Inflammatory macrophage treated with lipopolysaccharide for 1 hour (primary cell): ENCODE measurements around the gene TLCD4.
"Not testable (repeated sequence)": the region's sequence is repeated elsewhere in the genome, so short reads cannot be mapped to it uniquely, and the experiment has no call there.

Experiments
- DNase-seq, 2 donors: peaks; one replicate each; pipeline ENCODE4 v3.0.0-alpha.2; 2020 to 2022

Gene TLCD4, protein sequence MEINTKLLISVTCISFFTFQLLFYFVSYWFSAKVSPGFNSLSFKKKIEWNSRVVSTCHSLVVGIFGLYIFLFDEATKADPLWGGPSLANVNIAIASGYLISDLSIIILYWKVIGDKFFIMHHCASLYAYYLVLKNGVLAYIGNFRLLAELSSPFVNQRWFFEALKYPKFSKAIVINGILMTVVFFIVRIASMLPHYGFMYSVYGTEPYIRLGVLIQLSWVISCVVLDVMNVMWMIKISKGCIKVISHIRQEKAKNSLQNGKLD

DNA sequence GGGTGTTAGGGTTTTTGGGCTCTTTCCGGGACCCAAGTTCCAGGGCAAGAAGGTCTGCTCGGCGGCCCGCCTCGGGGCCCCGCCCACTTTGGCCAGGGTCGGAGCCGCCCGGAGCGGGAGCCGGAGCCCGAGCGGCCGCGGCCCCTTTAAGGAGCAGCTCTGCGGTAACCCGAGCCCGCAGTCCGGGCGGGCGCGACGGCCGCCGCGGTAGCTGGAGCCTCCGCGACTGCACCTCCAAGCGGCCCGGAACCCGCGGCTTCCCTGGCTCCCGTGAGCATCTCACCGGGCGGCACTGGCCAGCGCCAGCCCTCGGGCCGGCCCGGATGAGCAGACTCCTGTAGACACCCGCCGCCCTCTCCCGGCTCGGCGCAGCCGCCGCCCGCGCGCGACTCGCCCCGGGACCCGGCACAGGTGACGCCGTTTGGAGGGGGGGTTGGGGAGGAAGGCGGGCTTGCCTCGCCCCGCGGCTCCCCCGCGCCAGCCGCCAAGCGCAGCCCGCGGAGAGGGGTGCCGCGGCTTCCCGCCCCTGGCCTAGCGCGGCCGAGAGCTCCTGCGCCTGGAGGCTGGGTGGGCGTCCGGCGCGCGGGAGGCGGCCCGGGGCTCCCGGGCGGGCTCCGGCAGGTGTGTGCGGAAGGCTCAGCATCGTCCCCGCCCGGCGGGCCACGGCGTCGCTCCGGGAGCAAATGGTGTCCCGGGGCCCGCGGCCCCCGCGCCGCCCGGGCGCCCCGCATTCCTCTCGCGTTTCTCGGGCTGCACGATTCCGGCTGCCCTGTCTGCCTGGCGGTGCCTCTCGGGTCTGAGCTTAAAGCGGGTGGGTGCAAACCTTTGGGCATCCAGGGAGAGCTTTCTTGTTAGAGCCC, at the start of gene TLCD4:
TSS of gene TLCD4 (plus strand) at position 149 of the 860 bp plus-strand sequence. CDS start 26,547 bp downstream, outside the sequence.
- DNase-seq: no peak

DNA sequence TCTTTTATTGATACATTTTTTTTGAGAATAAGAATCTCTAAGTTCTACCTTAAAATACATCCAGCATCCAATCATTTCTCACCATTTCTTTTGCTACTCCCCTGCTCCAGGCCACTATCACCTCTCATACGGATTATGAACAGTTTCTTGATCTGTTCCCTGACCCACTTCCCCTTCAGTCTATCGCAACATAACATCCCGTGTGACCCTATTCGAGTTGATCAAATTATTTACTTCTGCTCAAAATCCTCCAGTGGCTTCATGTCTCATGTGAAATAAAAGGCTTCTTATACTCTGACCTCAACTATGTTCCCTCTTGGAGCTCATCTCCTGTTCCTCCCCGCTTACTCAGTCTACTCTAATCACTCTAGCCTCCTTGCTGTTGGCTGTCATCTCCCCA, 49.6 kb upstream of the TLCD4 start:
- DNase-seq: peak in 1 of 2 donors; percentile 39

DNA sequence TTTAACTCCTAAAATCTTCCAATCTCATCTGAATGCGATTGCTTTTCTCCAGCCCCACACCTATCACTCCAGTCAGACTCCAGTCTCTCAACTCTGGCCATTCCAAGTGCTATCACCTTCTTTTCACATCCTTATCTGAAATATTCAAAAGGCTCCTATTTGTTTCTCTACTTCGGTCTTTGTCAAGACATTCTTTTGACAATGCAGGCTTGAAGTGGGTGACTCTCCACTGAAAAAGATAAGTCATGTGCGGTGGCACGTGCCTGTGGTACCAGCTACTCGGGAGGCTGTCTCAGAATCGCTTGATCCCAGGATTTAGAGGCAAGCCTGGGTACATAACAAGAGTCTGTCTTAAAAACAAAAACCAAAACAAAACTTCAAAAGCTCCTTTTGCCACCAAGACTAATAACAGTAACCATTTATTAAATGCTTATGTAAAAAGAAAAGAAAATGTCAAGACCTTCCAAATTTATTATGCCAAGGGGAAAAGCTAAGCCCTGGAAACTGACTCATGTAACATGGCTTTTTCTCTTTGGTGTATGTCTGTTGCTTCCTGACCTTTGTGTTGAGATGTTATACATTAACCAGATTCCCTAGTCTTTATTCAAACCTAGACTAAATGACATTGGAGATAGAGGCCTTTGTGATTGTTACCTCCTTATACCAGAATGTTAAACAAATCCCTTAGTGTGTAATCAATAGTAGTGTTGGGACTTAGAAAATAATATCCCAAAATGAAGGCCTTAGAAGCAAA, 48.0 kb upstream of the TLCD4 start:
- DNase-seq: no peak

DNA sequence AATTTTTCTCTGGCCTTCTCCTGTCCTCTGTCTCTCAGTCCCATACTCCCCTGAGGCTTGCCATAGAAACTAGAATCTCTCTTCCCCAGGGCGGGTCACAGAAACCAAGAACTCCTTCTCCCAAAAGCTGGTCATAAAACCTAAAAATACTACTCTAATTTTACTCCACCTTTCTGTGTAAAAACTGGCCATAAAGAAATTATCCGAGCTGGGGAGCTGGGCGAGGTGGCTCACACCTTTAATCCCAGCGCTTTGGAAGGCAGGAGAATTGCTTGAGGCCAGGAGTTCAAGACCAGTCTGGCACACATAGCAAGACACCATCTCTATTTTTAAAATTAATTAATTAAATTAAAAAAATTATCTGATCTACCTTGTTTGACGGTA, 47.5 kb upstream of the TLCD4 start:
- DNase-seq: no peak

DNA sequence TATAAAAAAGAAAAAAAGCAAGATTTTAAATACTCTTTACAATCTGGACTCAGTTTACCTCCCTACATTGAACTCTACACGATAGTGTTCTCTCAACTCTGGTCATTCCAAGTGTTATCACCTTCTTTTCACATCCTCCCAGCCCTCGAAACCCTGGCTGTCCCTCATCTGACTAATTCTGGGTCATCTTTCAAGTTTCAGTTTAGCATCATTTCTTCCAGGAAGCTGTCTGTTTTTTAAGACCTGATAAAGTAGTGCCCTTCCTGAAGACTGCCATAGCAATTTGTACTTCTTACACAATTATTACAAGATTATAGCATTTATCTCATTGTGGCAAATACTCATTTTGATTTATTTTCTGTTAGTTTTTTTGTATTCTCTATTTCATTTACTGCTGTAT, 45.6 kb upstream of the TLCD4 start:
- no peak for DNase-seq

DNA sequence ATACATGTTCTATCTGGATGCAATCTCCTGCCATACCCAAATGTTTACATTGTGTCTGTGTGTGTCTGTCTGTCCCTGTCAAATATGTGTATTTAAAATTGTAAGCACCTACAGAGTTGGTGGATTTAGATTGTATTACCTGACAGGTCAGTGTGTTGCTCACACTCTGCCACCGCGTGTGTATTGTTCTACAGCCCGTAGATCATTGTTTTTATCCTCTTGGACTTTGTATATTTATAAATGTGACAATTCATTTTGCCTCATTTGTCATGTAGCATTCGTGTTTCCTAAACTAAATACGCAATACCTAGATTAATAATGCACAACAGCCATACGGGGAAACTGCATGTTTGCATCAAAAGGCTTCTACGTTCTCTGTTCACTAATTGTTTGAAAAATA, 45.0 kb upstream of the TLCD4 start:
- DNase-seq: no peak

DNA sequence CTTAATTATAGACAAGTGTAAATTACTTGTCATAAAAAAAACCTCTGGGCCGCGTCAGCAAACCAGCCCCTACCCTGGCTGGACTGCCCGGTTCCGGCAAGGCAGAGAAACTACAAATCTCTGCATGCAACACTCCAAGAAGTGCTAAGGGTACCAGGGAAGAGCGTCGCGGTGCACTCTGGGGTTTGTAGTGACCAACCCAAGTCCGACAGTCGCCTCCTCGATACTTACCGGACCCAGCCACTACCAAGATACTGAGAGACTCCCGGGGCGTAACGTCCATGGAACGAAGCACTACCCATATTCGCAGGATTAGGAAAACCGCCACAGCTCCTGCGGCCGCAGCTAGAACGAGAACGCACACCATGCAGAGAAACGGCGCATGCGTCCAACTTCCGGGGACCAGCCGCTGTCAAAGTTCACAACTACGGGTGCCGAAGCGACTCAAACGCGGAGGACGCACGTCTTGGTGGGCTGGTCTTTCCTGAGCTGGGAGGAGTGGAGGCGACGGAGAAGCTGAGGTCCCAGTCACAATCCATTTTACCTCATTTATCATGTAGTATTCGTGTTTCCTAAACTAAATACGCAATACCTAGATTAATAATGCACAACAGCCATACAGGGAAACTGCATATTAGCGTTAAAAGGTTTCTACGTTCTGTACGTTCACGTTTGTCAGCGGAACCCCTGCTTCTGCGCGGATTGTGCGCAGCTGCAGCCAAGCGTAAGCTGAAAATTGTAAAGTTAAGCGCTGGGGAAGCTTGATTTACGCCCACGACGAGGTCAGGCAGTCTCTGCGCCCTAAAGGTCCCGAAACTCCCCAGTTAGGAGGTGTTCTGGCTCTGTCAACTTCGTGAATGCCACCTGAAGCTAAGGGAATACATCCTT, 44.4 kb upstream of the TLCD4 start, which contains the start of gene ALG14:
TSS of gene ALG14 (minus strand) at position 420 of the 888 bp plus-strand sequence. CDS start at position 367, 53 bp downstream.
- DNase-seq: peak; percentile 91 to 92

DNA sequence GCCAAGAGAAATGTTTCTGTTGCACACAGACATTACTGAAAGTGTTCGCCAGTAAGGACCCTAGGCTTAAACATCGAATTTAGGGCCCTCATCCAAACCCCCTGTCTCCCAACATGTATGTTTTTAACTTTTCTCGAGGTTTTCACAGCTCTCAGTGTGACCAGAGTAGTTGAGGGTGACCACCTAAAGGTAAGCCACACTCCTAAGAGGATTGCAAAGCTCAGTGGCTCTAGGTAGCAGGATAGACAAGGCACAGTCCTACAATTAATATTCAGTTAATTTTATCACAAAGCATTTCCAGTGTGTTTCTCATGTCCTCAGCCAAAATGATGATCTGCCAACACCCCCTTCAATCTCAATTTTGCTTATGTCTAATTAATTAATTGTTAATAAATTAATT, 43.7 kb upstream of the TLCD4 start:
- no peak for DNase-seq

DNA sequence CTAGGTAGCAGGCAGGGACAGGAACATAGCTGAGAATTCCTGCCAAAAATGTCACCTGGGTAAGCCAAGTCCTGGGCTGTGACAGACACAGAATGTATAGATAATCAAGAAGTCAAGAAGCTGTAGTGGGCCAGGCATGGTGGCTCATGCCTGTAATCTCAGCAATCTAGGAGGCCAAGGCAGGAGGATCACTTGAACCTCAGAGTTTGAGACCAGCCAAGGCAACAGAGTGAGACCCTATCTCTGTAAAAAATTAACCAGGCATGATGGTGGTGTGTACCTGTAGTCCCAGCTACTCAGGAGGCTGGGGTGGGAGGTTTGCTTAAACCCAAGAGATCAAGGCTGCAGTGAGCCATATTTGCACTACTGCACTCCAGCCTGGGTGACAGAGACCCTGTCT, 41.1 kb upstream of the TLCD4 start:
- no peak for DNase-seq

DNA sequence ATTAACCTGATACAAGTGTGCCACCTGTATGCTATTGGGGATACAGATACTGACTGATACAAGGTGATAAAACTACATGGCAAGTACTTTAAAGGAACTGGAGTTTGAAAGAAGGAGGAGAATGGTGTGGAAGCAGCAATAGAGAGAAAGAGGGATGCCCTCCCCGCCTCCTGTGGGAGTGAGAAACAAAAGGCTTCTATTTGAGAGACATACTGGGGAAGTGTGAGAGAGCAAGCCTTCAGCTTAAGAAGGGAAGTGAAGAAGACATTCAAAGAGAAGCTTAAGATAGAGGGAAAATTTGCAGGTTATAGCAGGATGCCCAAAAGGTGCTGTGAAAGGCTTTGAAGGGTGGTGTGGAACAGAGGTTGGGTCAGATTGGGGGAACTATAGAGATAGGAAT, 36.7 kb upstream of the TLCD4 start:
- no peak for DNase-seq

DNA sequence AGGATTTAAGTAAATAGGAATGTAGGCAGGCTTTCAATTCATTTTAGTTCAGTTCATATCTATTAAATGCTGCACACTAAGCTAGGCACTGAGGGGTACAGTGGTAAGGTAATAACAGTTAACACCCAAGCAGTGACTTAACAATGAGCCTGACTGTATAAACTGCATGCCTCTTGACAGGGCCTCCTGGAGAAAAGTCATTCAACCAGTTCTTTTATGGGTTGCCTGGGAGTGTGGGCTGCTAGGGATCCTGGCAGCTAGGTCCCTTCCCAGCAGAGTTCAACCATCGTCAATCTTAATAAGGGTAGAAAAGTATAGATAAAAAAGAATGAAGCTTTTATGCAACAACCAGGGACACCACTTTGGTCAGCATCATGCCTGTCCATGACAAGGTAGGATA, 36.3 kb upstream of the TLCD4 start:
- no peak for DNase-seq

DNA sequence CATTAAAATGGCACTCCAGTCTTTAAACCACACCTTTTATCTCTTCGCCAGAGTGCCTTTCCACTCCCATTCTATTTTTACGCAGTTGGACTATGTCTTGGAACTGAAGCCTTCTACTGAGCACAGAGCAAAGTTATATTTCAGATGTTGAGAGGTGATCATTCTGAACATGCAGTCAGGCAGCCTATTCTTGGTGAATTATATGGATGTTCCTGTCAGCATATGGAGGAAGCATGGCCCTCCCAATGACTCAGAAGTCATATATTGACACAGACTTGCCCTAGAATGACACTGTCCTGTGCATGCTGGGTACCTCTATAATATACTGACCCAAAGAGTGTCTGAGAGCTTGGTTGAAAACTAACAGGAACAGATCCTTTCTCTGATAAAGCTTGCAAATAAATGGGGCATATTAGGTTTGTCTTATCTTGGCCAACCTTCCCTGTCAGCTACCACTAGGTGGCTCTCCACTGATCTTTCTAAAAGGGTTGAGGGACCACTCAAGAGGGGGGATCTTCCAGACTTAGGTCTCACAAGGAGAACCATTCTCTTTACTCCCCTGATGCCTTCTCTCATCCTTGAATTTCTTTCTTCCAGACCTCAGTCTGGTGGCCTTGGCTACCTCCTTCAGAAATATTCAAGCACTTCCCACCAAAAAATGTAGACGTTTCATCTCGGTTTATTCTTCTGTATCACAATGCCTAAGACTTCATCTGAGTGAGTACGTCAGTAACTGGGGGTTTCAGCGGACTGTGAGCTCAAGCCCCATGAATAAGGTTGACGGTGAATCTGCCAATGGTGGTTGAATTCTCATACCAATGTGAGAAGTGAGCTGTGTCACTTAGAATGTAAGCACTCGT, 32.6 kb upstream of the TLCD4 start:
- peak in 1 of 2 donors; percentile 49 for DNase-seq

DNA sequence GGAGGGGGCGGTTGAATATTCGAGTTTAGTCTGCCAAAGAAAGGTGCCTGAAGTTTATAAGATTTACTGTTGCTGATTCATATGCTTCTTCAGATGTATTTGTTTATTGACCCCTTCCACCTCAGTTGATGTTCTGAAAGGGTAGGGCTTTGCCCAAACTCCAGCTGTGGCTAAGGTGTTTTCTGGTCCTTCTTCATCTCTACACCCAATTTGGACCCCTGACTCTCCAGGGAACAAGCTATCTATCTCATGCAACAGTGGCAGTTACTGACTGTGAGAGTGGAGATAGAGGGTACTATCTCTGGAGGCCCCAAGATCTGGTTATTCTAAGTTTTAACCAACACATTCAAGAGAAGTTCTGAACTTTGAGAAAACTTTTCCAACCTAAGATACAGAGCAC, 31.8 kb upstream of the TLCD4 start:
- no peak for DNase-seq

DNA sequence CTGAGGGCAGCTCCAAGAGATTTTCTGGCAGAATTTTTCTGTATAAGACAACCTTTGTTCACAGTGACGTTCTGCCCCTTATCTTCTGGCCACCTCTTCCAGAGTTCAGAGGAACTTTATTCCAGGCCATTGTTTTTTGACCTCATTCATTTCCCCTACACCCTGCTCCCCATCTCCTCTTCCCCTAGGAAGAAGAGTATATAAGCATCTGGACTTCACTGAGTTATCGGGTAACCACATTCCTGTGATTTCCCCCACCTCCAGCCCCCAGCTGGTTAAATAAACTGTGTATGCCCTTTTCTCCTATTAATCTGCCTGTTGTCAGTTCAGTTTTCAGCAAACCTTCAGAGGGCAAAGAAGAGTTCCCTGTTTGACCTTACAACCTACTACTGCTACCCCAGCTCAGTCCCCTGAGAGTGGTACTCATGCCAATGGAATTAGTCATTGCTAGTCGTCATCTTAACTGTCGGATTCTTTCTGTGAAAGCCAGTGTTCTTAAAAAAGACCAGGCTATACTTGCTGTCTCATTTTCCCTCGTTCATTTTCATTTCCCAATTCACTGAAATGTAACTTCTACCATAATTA, 30.1 kb upstream of the TLCD4 start:
- DNase-seq: no peak

DNA sequence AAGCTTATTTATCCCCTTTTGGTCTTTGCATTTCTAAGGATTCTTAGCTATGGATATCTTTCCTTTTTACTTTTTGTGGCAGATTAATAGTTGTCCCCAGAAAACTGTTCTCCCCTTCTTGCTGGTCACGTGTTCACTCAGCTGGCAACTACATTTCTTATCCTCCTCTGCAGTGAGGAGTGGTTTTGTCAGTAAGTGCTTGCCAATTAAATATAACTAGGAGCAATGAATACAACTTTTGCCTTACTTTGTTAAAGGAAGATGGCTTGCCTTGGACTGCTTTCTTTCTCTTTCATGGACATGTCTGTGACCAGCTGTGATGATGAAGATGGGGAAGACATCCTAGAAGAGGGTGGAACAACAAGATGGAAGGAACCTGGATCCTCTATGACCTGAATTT, 28.9 kb upstream of the TLCD4 start:
- no peak for DNase-seq

DNA sequence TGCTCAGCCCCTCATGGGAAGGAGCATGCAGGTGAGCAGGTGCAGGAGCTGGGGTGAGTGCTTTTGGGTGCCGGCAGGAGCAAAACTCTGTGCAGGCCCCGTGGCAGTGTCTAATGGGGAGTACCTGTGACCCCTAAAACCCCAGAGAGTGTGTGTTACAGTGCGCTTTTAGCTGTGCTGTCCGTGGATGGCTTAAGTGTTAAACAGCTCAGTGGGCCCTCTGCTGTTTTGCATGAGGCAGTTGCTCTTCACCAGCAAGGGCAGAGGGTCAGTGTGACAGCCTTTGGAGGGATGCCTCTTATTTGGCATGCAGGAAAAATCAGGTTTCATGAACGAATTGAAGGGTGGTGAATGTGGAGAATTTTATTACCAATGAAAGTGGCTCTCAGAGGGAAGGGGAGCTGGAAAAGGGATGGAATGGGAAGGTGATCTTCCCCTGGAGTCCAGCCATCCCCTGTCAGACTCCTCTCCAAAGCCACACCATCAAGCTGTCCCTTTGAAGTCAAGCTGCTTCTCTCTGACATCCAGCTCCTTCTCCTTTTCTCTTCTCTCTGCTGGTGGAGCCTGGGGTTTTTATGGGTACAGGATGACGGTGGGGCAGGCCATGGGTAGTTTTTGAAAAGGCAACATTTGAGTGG, 27.4 kb upstream of the TLCD4 start:
- no peak for DNase-seq

DNA sequence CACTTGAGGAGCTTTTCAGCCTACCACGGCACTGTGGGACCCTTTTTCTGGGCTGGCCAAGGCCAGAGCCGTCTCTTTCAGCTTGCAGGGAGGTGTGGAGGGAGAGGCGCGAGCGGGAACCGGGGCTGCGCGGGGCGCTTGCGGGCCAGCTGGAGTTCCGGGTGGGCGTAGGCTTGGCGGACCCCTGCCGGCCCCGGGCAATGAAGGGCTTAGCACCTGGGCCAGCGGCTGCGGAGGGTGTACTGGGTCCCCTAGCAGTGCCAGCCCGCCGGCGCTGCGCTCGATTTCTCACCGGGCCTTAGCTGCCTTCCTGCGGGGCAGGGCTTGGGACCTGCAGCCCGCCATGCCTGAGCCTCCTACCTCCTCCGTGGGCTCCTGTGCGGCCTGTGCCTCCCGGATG, 25.9 kb upstream of the TLCD4 start:
- not testable (repeated sequence) for DNase-seq

DNA sequence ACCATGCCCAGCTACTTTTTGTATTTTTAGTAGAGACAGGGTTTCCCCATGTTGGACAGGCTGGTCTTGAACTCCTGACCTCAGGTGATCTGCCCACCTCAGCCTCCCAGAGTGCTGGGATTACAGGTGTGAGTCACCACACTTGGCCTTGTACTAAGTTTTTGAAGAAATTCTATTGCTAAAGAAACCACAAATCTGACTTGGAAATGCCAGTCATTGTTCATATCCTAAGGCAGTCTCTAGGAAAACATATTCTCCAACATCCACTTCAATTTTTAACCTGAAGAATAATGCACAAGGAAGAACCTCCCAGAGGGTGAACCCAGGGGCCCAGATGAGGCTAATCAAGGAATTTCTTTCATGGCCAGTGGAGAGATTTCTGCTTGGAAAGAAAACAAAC, 24.3 kb upstream of the TLCD4 start:
- not testable (repeated sequence) for DNase-seq

DNA sequence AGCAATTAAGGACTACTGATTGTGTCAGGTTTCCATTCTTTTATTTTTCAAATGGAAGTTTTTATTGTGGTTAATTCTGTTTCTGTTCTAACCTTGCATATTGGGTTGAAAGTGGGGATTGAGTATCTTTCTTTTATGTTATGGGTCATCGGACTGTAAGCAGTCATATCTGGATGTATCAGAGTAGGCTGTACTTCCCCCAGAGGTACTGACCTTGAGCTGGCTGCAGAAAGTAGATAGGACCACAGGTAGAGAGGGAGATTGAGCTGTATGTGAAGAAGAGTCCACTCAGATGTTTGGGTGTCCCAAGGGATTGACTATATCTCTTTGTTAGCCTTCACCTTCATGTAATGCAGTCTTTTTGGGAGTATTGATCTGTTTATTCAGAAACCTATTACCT, 23.9 kb upstream of the TLCD4 start:
- DNase-seq: no peak

DNA sequence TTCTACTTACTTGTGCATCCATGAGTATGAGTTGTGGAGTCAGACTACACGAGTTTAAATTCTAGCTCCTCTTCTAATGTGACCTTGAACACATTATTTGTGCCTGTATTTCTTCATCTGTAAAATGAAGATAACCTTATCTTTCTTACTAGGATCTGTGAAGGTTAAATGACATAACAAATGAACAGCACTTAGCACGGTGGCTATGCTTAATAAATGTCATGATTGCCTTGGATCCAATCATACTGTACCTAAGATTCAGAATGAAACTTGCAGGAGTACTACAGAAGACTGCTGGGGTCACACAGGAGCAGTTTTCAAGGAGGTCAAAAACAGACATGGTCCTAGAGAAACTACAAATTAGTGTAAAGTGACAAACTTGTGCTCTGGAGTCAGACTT, 22.2 kb upstream of the TLCD4 start:
- DNase-seq: no peak

DNA sequence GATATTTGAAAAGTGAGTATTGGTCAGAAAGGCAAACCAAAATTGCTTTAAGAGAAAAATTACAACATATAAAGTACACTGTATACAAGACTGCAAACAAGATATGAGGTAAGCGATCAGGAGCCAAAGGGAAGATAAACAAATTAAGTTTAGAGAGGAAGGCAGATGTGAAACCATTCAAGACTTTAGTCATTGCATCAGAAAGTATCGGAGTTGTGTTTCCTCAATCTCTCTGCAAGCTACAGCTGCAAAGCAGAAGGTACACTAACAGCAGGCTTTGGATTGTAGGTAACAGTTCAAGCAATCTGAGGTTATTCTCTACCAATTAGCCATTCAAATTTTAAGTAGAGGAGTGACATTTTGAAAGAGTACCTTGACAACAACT, 21.3 kb upstream of the TLCD4 start:
- peak; percentile 67 for DNase-seq
